Esophagus muscularis mucosa (tissue), 4 donors: ENCODE measurements around the gene DYNLRB1. TPM values are rescaled to one million over a fixed set of nuclear protein-coding genes. Genes with fewer than 3 reads are reported as not detected.

Source experiments
- DNase-seq: peaks from one replicate; pipeline ENCODE4 v3.0.0-alpha.2; 2017; ENCODE audit errors: extremely low spot score
- H3K27ac ChIP-seq, 4 donors: fragments of 200-600 bp; sonication (generic); replicated peaks in 1 of 4; 1 replicate in 3 of 4; 2 replicates in 1 of 4; pipeline ENCODE4 v1.5.1; 2016 to 2019; ENCODE audit warnings: mild to moderate bottlenecking in 1 of 4
- H3K27me3 ChIP-seq, 4 donors: fragments of 200-600 bp; sonication (generic); one replicate each; pipeline versions ENCODE4 v1.5.1 to v1.6.0; 2016 to 2019
- H3K36me3 ChIP-seq, 4 donors: fragments of 200-600 bp; sonication (generic); one replicate each; pipeline ENCODE4 v1.5.1; 2016 to 2019
- H3K4me1 ChIP-seq, 4 donors: fragments of 200-600 bp; sonication (generic); one replicate each; pipeline ENCODE4 v1.5.1; 2016 to 2019
- H3K4me3 ChIP-seq, 4 donors: fragments of 200-600 bp; sonication (generic); 1 replicate in 2 of 4; 2 replicates in 2 of 4; pipeline ENCODE4 v1.5.1; 2016 to 2019; ENCODE audit warnings: mild to moderate bottlenecking in 4 of 4, moderate library complexity in 1 of 4
- H3K9me3 ChIP-seq, 4 donors: fragments of 200-600 bp; sonication (generic); 1 replicate in 3 of 4; 2 replicates in 1 of 4; pipeline ENCODE4 v1.5.1; 2016 to 2019
- CTCF ChIP-seq, 3 experiments: fragments of 200-600 bp in 2 of 3; fragments of 450-650 bp in 1 of 3; sonication (generic) in 2 of 3; IDR thresholded peaks; one replicate each; pipeline ENCODE4 v1.5.1; 2017 to 2019; ENCODE audit warnings: antibody characterized with exemption in 3 of 3, mild to moderate bottlenecking in 2 of 3, moderate library complexity in 1 of 3
- EP300 ChIP-seq: sonication (generic); formaldehyde crosslinking; IDR thresholded peaks from one replicate; pipeline ENCODE4 v1.6.1; 2017; ENCODE audit warnings: antibody characterized with exemption
- POLR2A ChIP-seq: fragments of 450-650 bp; IDR thresholded peaks from one replicate; pipeline ENCODE4 v1.6.1; 2017; ENCODE audit warnings: antibody characterized with exemption, moderate library complexity, mild to moderate bottlenecking, low read depth
- POLR2AphosphoS5 ChIP-seq, 2 donors: sonication (generic); formaldehyde crosslinking; IDR thresholded peaks; one replicate each; pipeline ENCODE4 v1.6.1; 2017; ENCODE audit warnings: antibody characterized with exemption in 2 of 2
- WGBS: methylation state at CpG from one replicate; pipeline ENCODE4 v1.1.5; 2018; 5-methylcytosine and 5-hydroxymethylcytosine counted together
- intact Hi-C: fragments of 100-400 bp; cut with DNase I; formaldehyde crosslinking; loops from one replicate; pipeline ENCODE4 v1.15.1; 2023
- total RNA-seq, 4 donors: library from RNA; depleted of rRNA; stranded (reverse); fragments of >200 nt; gene quantifications; one replicate each; pipeline versions ENCODE4 v1.1.0 to v1.2.1, GENCODE V29; 2016

The DYNLRB1 gene
- total RNA-seq, 4 donors from 2014 or later = 152 to 252 (median 191) TPM

GRCh38 chr20:34522969-34523871, 7.0 kb downstream of the DYNLRB1 start:
- H3K27me3 ChIP-seq = no peaks in the 10 kb centered on the region
- DNase-seq = peak; percentile 91
- peak; percentile 35 to 56 (median 47) for TF ChIP-seq CTCF (IDR thresholded peaks at IDR 0.05)
- no peak for TF ChIP-seq POLR2AphosphoS5 (IDR thresholded peaks at IDR 0.05)
- peaks cover 63 to 90% (median 85%) of the 10 kb centered on the region in 4 donors for H3K4me1 ChIP-seq
- peak overlapping the region; percentile 74 to 85 (median 84) for H3K27ac ChIP-seq
- WGBS = 47% methylated on average over 17 of the region's 17 CpGs
- intact Hi-C loops = loop anchor here (10.0 kb wide), 1 partner anchor 208 kb away; no protein-coding TSS in a partner anchor
- peaks cover under 1 to 35% (median 23%) of the 10 kb centered on the region in 4 donors for H3K36me3 ChIP-seq
- no peaks in the 10 kb centered on the region for H3K9me3 ChIP-seq
- no peak overlapping the region for H3K4me3 ChIP-seq

- H3K27ac ChIP-seq = peak overlapping the region; percentile 74 to 85 (median 84)
Observed at GRCh38 chr20:34524426-34524825, 8.2 kb downstream of the DYNLRB1 start.

GRCh38 chr20:34525342-34525708, 9.1 kb downstream of the DYNLRB1 start:
- H3K27me3 ChIP-seq = no peaks in the 10 kb centered on the region
- H3K4me1 ChIP-seq = peaks cover 70 to 88% (median 85%) of the 10 kb centered on the region in 4 donors
- peaks cover 11 to 42% (median 37%) of the 10 kb centered on the region in 4 donors for H3K36me3 ChIP-seq
- no peak for TF ChIP-seq POLR2AphosphoS5 (IDR thresholded peaks at IDR 0.05)
- no peak for TF ChIP-seq POLR2A
- TF ChIP-seq EP300 = no peak
- no peak for TF ChIP-seq CTCF (IDR thresholded peaks at IDR 0.05)
- intact Hi-C loops = loop anchor here (10.0 kb wide), 1 partner anchor 211 kb away; no protein-coding TSS in a partner anchor
- peak overlapping the region; percentile 74 to 85 (median 84) for H3K27ac ChIP-seq
- H3K4me3 ChIP-seq = peak overlapping the region in 1 of 4 donors; percentile 8
- H3K9me3 ChIP-seq = no peaks in the 10 kb centered on the region
- DNase-seq = peak; percentile 87
- WGBS = 77% methylated on average over 7 of the region's 7 CpGs

More at GRCh38 chr20:34524426-34524825, 8.2 kb downstream of the DYNLRB1 start:
- peak; percentile 39 for DNase-seq
- Histone ChIP-seq H3K9me3 (no peaks in the 10 kb centered on the region), H3K4me1 (peaks cover 63 to 90% (median 85%) of the 10 kb centered on the region in 4 donors), H3K27me3 (no peaks in the 10 kb centered on the region), H3K36me3 (peaks cover 4 to 39% (median 32%) of the 10 kb centered on the region in 4 donors), H3K4me3 (no peak overlapping the region)
- TF ChIP-seq CTCF (IDR thresholded peaks at IDR 0.05) (no peak), POLR2A (no peak), POLR2AphosphoS5 (IDR thresholded peaks at IDR 0.05) (no peak), EP300 (no peak)
- 91% methylated on average over 11 of the region's 11 CpGs for WGBS
- intact Hi-C loops = loop anchor here (10.0 kb wide), 1 partner anchor 210 kb away; no protein-coding TSS in a partner anchor

- intact Hi-C loops = loop anchor here (10.0 kb wide), 1 partner anchor 211 kb away; no protein-coding TSS in a partner anchor
- TF ChIP-seq POLR2AphosphoS5 (IDR thresholded peaks at IDR 0.05) = peak; percentile 78 to 80
- TF ChIP-seq EP300 = no peak
- no peaks in the 10 kb centered on the region for H3K27me3 ChIP-seq
- peak overlapping the region; percentile 74 to 85 (median 84) for H3K27ac ChIP-seq
- 11% methylated on average over 14 of the region's 14 CpGs for WGBS
- H3K4me1 ChIP-seq = peaks cover 70 to 88% (median 82%) of the 10 kb centered on the region in 4 donors
- peak; percentile 95 for DNase-seq
- no peaks in the 10 kb centered on the region for H3K9me3 ChIP-seq
- peak overlapping the region in 1 of 4 donors; percentile 8 for H3K4me3 ChIP-seq
- H3K36me3 ChIP-seq = peaks cover 11 to 48% (median 39%) of the 10 kb centered on the region in 4 donors
Observed at GRCh38 chr20:34525709-34526416, 9.6 kb downstream of the DYNLRB1 start.
